ENCODE data around the gene GPRC5D. TPM values are rescaled to one million over a fixed set of nuclear protein-coding genes. Genes with fewer than 3 reads are reported as not detected.

The GPRC5D gene
- total RNA-seq, 4 donors from 2014 or later, result 2.2 to 97.6 (median 13.4) TPM; not detected in 1

DNA sequence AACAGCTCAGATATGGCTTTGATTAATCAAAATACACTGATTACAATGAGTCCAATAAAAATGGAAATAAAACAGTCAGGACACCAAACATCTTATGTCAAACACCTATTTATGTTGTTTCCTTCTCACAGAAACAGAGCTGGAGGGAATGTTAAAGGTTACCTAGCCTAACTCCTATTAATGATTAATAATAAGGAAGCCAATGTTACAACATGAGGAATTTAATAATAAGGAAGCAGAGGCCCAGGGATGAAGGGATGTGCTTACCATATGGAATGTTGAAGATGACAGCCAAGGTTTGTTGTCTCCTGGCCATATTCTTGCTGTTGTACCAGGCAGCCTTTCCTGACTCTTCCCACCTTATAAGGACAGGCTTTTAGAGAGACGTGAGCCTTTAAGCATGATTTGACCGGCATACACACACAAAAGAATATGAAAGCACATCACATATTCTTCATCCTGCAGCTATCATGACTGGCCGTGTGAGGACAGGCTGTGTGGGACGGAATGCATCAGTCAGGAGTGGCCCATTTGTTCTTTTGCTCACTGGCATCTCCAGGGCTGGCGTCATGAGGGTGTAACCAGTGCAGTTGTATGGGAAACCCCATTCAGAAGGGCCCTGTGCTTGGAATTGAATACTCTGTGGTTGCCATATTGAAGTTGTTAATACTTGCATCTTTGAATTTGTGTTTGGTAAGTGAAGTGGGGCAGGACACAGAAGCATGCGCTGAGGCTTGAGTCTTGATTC, 3.1 kb upstream of the GPRC5D start:
- Histone ChIP-seq H3K4me1 (no peaks in the 10 kb centered on the region), H3K27ac (no peak overlapping the region), H3K9me3 (no peaks in the 10 kb centered on the region), H3K36me3 (no peaks in the 10 kb centered on the region), H3K4me3 (no peak overlapping the region), H3K27me3 (no peaks in the 10 kb centered on the region)
- DNase-seq (ENCODE audit: low spot score in 2 of 2), result no peak
- TF ChIP-seq, protein P1, sequence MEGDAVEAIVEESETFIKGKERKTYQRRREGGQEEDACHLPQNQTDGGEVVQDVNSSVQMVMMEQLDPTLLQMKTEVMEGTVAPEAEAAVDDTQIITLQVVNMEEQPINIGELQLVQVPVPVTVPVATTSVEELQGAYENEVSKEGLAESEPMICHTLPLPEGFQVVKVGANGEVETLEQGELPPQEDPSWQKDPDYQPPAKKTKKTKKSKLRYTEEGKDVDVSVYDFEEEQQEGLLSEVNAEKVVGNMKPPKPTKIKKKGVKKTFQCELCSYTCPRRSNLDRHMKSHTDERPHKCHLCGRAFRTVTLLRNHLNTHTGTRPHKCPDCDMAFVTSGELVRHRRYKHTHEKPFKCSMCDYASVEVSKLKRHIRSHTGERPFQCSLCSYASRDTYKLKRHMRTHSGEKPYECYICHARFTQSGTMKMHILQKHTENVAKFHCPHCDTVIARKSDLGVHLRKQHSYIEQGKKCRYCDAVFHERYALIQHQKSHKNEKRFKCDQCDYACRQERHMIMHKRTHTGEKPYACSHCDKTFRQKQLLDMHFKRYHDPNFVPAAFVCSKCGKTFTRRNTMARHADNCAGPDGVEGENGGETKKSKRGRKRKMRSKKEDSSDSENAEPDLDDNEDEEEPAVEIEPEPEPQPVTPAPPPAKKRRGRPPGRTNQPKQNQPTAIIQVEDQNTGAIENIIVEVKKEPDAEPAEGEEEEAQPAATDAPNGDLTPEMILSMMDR (IDR thresholded peaks at IDR 0.05), result no peak
- TF ChIP-seq POLR2A (IDR thresholded peaks at IDR 0.05), result no peak
- no peak for TF ChIP-seq EP300 (IDR thresholded peaks at IDR 0.05)
- TF ChIP-seq POLR2AphosphoS5 (IDR thresholded peaks at IDR 0.05), result no peak
- WGBS, result 91% methylated on average over 6 of the region's 6 CpGs

DNA sequence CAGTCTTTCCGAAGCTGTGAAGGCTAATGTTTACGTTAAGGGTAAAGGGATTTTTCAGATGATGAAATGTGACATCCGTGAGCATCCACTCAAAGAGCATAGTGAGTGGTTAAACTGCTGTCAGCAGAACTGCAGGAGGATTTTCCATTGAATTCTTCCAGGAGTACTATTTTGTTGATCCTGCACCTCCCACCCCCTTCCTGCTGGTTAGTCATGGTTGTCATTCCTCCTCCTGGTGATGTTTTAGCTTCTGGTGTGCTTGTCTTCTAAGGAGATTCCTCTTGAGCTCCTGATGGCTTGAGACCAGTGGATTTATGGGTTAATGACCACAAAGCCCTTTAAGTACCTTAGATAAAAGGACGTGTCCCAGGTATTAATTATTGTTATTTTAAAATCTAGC, 2.4 kb upstream of the GPRC5D start:
- Histone ChIP-seq H3K27me3 (no peaks in the 10 kb centered on the region), H3K27ac (no peak overlapping the region), H3K4me3 (no peak overlapping the region), H3K9me3 (no peaks in the 10 kb centered on the region), H3K4me1 (no peaks in the 10 kb centered on the region), H3K36me3 (no peaks in the 10 kb centered on the region)
- WGBS, result 84% methylated on average over 4 of the region's 4 CpGs
- TF ChIP-seq POLR2AphosphoS5 (IDR thresholded peaks at IDR 0.05) (no peak), EP300 (IDR thresholded peaks at IDR 0.05) (no peak), POLR2A (IDR thresholded peaks at IDR 0.05) (no peak)
- TF ChIP-seq, protein P1 (IDR thresholded peaks at IDR 0.05), result no peak
- no peak for DNase-seq (ENCODE audit: low spot score in 2 of 2)

DNA sequence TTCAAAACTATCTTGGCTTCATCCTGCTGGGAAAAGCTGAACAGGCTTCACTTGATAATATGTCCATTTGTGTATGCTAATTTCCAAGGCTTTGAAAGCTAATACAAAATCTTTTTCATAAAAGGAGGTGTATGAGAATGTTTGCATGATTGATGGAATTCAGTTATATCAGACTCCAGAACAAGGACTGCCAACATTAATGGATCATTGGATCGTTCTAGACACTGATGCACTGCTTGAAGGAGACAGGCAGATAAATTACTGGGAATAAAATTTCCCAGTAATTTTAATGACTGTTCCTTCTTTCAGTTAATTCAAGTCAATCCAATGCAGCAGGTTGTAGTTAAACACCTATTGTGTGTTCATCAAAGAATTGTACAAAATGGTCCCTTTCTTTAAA, 466 bp downstream of the GPRC5D start:
- WGBS, result 86% methylated on average over 1 of the region's 1 CpG
- Histone ChIP-seq H3K36me3 (no peaks in the 10 kb centered on the region), H3K4me3 (no peak overlapping the region), H3K9me3 (no peaks in the 10 kb centered on the region), H3K27ac (no peak overlapping the region), H3K4me1 (no peaks in the 10 kb centered on the region), H3K27me3 (no peaks in the 10 kb centered on the region)
- TF ChIP-seq EP300 (IDR thresholded peaks at IDR 0.05) (no peak), POLR2A (IDR thresholded peaks at IDR 0.05) (no peak), POLR2AphosphoS5 (IDR thresholded peaks at IDR 0.05) (no peak)
- TF ChIP-seq, protein P1 (IDR thresholded peaks at IDR 0.05), result no peak
- no peak for DNase-seq (ENCODE audit: low spot score in 2 of 2)

DNA sequence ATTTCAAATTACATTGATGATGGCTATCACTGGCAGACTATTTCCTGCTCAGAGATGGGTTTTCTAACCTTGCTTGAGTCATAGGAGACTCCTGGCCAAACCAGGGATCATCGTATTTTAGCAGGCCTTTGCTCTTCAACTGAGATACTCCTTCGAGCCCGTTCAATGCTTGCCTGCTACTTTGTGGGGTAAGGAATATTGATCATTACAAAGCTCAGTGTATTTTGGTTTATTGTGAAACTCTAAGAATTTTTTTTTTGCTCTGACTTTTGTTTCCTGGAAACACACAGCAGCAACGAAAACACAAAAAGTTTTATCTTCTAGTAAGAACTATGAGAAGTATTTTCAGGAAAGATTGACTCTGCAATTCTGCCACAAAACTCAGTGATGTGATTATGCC, 4.1 kb downstream of the GPRC5D start:
- 71% methylated on average over 4 of the region's 4 CpGs for WGBS
- no peaks in the 10 kb centered on the region for H3K27me3 ChIP-seq
- no peak for DNase-seq (ENCODE audit: low spot score in 2 of 2)
- peaks cover 4% of the 10 kb centered on the region for H3K4me1 ChIP-seq
- no peaks in the 10 kb centered on the region for H3K9me3 ChIP-seq
- TF ChIP-seq, protein P1 (IDR thresholded peaks at IDR 0.05), result no peak
- TF ChIP-seq POLR2AphosphoS5 (IDR thresholded peaks at IDR 0.05) (no peak), EP300 (IDR thresholded peaks at IDR 0.05) (no peak), POLR2A (IDR thresholded peaks at IDR 0.05) (no peak)
- H3K4me3 ChIP-seq, result no peak overlapping the region
- no peak overlapping the region for H3K27ac ChIP-seq
- no peaks in the 10 kb centered on the region for H3K36me3 ChIP-seq

DNA sequence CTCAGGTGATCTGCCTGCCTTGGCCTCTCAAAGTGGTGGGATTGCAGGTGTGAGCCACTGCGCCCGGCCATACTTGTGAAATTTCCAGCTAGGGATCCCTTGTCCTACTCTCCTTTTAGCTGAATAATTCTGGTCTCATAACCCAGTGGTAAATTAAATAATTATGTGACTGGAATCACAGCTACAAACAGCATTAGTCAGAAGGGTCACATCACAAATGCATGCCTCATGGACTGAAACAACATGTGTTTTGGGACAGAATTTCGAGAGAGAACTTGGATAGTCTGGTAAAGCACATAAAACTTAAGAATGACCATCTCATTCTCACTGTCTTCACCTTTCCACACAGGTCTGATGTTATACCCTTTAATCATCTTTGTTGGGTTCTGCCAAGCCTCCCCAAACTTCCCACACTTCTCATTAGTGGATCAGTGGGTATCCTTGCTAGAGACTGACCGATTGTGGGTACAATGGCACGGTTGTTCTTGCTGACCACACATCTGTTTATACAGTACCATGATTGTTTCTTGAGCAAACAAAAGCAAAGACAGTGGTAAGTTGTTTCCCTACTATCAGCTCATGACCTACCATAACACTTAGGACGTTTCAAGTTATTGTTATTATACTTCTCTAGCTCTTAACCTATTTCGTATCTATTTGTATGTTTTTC, 5.1 kb downstream of the GPRC5D start:
- Histone ChIP-seq H3K27ac (no peak overlapping the region), H3K9me3 (no peaks in the 10 kb centered on the region), H3K4me1 (peaks cover 4% of the 10 kb centered on the region), H3K4me3 (no peak overlapping the region), H3K36me3 (no peaks in the 10 kb centered on the region), H3K27me3 (no peaks in the 10 kb centered on the region)
- 82% methylated on average over 7 of the region's 7 CpGs for whole genome bisulfite sequencing
- TF ChIP-seq POLR2AphosphoS5 (IDR thresholded peaks at IDR 0.05), result no peak
- no peak for TF ChIP-seq EP300 (IDR thresholded peaks at IDR 0.05)
- no peak for TF ChIP-seq POLR2A (IDR thresholded peaks at IDR 0.05)
- TF ChIP-seq, protein P1 (IDR thresholded peaks at IDR 0.05), result no peak
- DNase-seq (ENCODE audit: low spot score in 2 of 2), result no peak
